Ishikawa (cell line): ENCODE measurements around the gene TSC22D1.

ENCODE experiments used
- CREB1 ChIP-seq: IDR thresholded peaks from 2 replicates; pipeline ENCODE4 v1.6.1; 2012; ENCODE audit warnings: low read depth
- EGR1 ChIP-seq: IDR thresholded peaks from 2 replicates; pipeline ENCODE4 v1.6.1; 2012
- MAX ChIP-seq: IDR thresholded peaks from 2 replicates; pipeline ENCODE4 v1.6.1; 2012
- RAD21 ChIP-seq: IDR thresholded peaks from 2 replicates; pipeline ENCODE4 v1.6.1; 2012; ENCODE audit warnings: low read depth
- TCF12 ChIP-seq: IDR thresholded peaks from 2 replicates; pipeline ENCODE4 v1.6.1; 2012; ENCODE audit warnings: low read depth
- YY1 ChIP-seq: IDR thresholded peaks from 2 replicates; pipeline ENCODE4 v1.6.1; 2012; ENCODE audit warnings: low read depth
- TF ChIP-seq, protein P1 (sequence below): IDR thresholded peaks from 2 replicates; pipeline ENCODE4 v1.6.1; 2012; ENCODE audit warnings: low read depth, mild to moderate bottlenecking

DNA sequence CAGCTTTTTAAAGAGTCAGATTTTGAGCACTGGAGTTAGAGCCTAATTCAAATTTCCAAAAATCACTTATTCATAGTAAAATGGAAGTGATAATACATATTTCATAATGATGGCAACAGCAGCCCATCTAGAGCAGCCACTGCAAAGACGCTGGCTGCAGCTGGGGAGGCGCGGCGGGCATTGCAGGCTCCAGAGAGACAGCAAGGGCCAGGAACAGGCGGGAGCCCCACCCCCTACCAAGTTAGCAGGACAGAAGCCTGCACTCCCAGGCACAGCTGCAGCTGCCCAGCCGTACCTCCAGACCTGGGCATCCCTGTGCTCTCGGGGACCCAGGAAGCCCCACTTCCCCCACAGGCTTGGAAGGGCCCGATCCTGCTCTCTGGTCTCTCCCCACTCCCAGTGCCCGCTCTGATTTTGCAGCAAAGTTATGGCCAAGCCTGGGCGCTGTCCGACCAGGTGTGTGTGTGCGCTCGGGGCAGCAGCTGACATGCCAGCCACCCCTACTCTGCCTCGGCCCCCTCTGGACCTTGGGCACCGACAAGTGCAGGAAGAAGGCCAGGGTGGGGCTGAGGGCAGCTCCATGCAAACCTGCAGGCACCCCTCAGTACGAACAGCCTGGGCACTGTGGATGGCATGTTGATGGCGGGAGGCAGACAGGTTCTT, 117.7 kb downstream of the TSC22D1 start:
- TF ChIP-seq EGR1 = no peak
- TF ChIP-seq MAX = no peak
- TF ChIP-seq TCF12 = no peak
- no peak for TF ChIP-seq RAD21
- no peak for TF ChIP-seq CREB1
- TF ChIP-seq, protein P1, sequence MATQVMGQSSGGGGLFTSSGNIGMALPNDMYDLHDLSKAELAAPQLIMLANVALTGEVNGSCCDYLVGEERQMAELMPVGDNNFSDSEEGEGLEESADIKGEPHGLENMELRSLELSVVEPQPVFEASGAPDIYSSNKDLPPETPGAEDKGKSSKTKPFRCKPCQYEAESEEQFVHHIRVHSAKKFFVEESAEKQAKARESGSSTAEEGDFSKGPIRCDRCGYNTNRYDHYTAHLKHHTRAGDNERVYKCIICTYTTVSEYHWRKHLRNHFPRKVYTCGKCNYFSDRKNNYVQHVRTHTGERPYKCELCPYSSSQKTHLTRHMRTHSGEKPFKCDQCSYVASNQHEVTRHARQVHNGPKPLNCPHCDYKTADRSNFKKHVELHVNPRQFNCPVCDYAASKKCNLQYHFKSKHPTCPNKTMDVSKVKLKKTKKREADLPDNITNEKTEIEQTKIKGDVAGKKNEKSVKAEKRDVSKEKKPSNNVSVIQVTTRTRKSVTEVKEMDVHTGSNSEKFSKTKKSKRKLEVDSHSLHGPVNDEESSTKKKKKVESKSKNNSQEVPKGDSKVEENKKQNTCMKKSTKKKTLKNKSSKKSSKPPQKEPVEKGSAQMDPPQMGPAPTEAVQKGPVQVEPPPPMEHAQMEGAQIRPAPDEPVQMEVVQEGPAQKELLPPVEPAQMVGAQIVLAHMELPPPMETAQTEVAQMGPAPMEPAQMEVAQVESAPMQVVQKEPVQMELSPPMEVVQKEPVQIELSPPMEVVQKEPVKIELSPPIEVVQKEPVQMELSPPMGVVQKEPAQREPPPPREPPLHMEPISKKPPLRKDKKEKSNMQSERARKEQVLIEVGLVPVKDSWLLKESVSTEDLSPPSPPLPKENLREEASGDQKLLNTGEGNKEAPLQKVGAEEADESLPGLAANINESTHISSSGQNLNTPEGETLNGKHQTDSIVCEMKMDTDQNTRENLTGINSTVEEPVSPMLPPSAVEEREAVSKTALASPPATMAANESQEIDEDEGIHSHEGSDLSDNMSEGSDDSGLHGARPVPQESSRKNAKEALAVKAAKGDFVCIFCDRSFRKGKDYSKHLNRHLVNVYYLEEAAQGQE = no peak
- TF ChIP-seq YY1 = no peak
